K562 (cell line): ENCODE measurements around the gene ZFPM1. TPM values are rescaled to one million over a fixed set of nuclear protein-coding genes. Genes with fewer than 3 reads are reported as not detected.

Experiments used
- ATAC-seq: fragments of 200-7000 bp; cut with Tn5 transposase; 3 replicates; pipeline ENCODE4 v1.9.1; 2020; ENCODE audit warnings: moderate library complexity
- BruUV-seq: library from RNA; stranded (reverse); fragments of 400-500 nt; replicated peaks from 2 replicates; lab custom pipeline; 2021; lab: Mats Ljungman, UMichigan
- CTCF ChIA-PET: fragments of 300-600 bp; formaldehyde crosslinking; extraction: SDS; loops from one replicate; lab custom pipeline; 2021; ENCODE audit warnings: low intra/inter-chr PET ratio; lab: Yijun Ruan, JAX
- POLR2A ChIA-PET: fragments of 300-600, 350-650 bp; sonication (Branson Sonifier 250); formaldehyde crosslinking; extraction: SDS; loops from one replicate; lab custom pipeline; 2021; ENCODE audit warnings: antibody characterized with exemption, inconsistent platforms; lab: Yijun Ruan, JAX
- DNase-seq, 4 experiments: peaks; one replicate each; pipeline versions ENCODE4 v3.0.0 to v3.0.0-alpha.2; 2011 to 2018; ENCODE audit warnings: low spot score in 3 of 4, mixed read lengths in 3 of 4; ENCODE audit errors: extremely low read depth in 1 of 4
- FAIRE-seq: peaks from 2 replicates; lab custom pipeline; 2011; peaks lifted over from hg19 to GRCh38; lab: Jason Lieb, UNC
- H2AFZ ChIP-seq: 2 replicates; pipeline ENCODE4 v1.6.0; 2011; ENCODE audit warnings: low read depth, low read length, control low read depth, inconsistent platforms
- H3K27ac ChIP-seq: fragments of 200-600 bp; 3 replicates; pipeline ENCODE4 v1.8.0; 2011; ENCODE audit warnings: low read depth, mild to moderate bottlenecking, control low read depth, inconsistent platforms, low read length, moderate library complexity, mixed read lengths; ENCODE audit errors: extremely low read depth
- H3K27me3 ChIP-seq, 2 experiments: fragments of 300-600 bp in 1 of 2; 2 replicates in 1 of 2; 3 replicates in 1 of 2; pipeline versions ENCODE4 v1.6.0 to v1.8.0; 2011; ENCODE audit warnings: inconsistent platforms in 2 of 2, low read length in 2 of 2, mild to moderate bottlenecking in 1 of 2, mixed read lengths in 1 of 2, moderate library complexity in 1 of 2; ENCODE audit not compliant: control insufficient read depth in 2 of 2, insufficient read depth in 2 of 2
- H3K36me3 ChIP-seq: fragments of 300-600 bp; 3 replicates; pipeline ENCODE4 v1.8.0; 2011; ENCODE audit warnings: mild to moderate bottlenecking, low read length, inconsistent platforms; ENCODE audit not compliant: control insufficient read depth, insufficient read depth
- H3K4me1 ChIP-seq, 2 experiments: fragments of 200-600 bp in 1 of 2; replicated peaks in 1 of 2; 2 replicates in 1 of 2; 3 replicates in 1 of 2; pipeline versions ENCODE4 v1.5.1 to v1.8.0; 2011; ENCODE audit warnings: inconsistent platforms in 2 of 2, low read length in 2 of 2, mild to moderate bottlenecking in 1 of 2, mixed read lengths in 1 of 2, moderate library complexity in 1 of 2; ENCODE audit not compliant: control insufficient read depth in 2 of 2, insufficient read depth in 2 of 2
- H3K4me2 ChIP-seq: 2 replicates; pipeline ENCODE4 v1.6.1; 2011; ENCODE audit warnings: low read length, control low read depth, inconsistent platforms, mixed read lengths; ENCODE audit not compliant: insufficient read depth
- H3K4me3 ChIP-seq: fragments of 200-600 bp; sonication (generic), shearing (Covaris generic); 2 replicates; pipeline ENCODE4 v1.5.1; 2016; ENCODE audit warnings: control low read depth, inconsistent platforms
- H3K79me2 ChIP-seq: fragments of 200-600 bp; 3 replicates; pipeline ENCODE4 v1.8.0; 2011; ENCODE audit warnings: low read length, inconsistent platforms; ENCODE audit not compliant: control insufficient read depth, insufficient read depth
- H3K9ac ChIP-seq, 2 experiments: 2 replicates each; pipeline versions ENCODE4 v1.6.0 to v1.6.1; 2011; ENCODE audit warnings: low read depth in 2 of 2, low read length in 2 of 2, control low read depth in 1 of 2, inconsistent platforms in 1 of 2, mild to moderate bottlenecking in 1 of 2, mixed read lengths in 1 of 2; ENCODE audit not compliant: insufficient read depth in 1 of 2
- H3K9me1 ChIP-seq: one replicate; pipeline ENCODE4 v1.6.0; 2011; ENCODE audit warnings: inconsistent platforms, mild to moderate bottlenecking, low read length, moderate library complexity; ENCODE audit not compliant: control insufficient read depth, insufficient read depth
- H3K9me3 ChIP-seq: replicated peaks from 2 replicates; pipeline ENCODE4 v1.5.1; 2011; ENCODE audit warnings: low read depth, low read length, inconsistent platforms; ENCODE audit not compliant: control insufficient read depth, insufficient read depth
- H4K20me1 ChIP-seq: replicated peaks from 2 replicates; pipeline ENCODE4 v1.6.1; 2011; ENCODE audit warnings: low read length, inconsistent platforms, mixed read lengths; ENCODE audit not compliant: control insufficient read depth, insufficient read depth
- ADNP ChIP-seq: fragments of 200-800 bp; sonication (Bioruptor generic); IDR thresholded peaks from 2 replicates; pipeline ENCODE4 v1.6.1; 2016; ENCODE audit warnings: missing genetic modification characterization, missing compliant biosample characterization
- ARHGAP35 ChIP-seq: fragments of 450-650 bp; IDR thresholded peaks from 2 replicates; pipeline ENCODE4 v1.6.1; 2018; ENCODE audit not compliant: partially characterized antibody
- CSDE1 ChIP-seq, 2 experiments: fragments of 450-650 bp; IDR thresholded peaks; 2 replicates each; pipeline ENCODE4 v1.6.1; 2016; ENCODE audit warnings: mild to moderate bottlenecking in 1 of 2
- DACH1 ChIP-seq: fragments of 450-650 bp; IDR thresholded peaks from 2 replicates; pipeline ENCODE4 v1.6.1; 2018; ENCODE audit not compliant: partially characterized antibody
- ELF4 ChIP-seq: fragments of 450-650 bp; formaldehyde crosslinking; IDR thresholded peaks from 2 replicates; pipeline ENCODE4 v1.4.0; 2022; ENCODE audit warnings: missing genetic modification characterization
- HDAC1 ChIP-seq, 2 experiments: fragments of 450-650 bp; IDR thresholded peaks; 2 replicates each; pipeline ENCODE4 v1.6.1; 2016 to 2017; ENCODE audit warnings: inconsistent platforms in 1 of 2, mild to moderate bottlenecking in 1 of 2, moderate library complexity in 1 of 2
- PCBP2 ChIP-seq: fragments of 200-400 bp; formaldehyde crosslinking; IDR thresholded peaks from 2 replicates; pipeline ENCODE4 v1.6.1; 2018; ENCODE audit warnings: low read length, low read depth, mild to moderate bottlenecking, moderate library complexity; ENCODE audit not compliant: poor library complexity, severe bottlenecking
- PHB2 ChIP-seq: fragments of 450-650 bp; IDR thresholded peaks from 2 replicates; pipeline ENCODE4 v1.6.1; 2017; ENCODE audit warnings: low read depth
- POLR2B ChIP-seq: fragments of 450-650 bp; IDR thresholded peaks from 2 replicates; pipeline ENCODE4 v1.6.1; 2018; ENCODE audit warnings: low read depth; ENCODE audit not compliant: partially characterized antibody
- POLR3G ChIP-seq: IDR thresholded peaks from 2 replicates; pipeline ENCODE4 v1.6.1; 2011; ENCODE audit not compliant: insufficient read length, insufficient replicate concordance; ENCODE audit errors: extremely low read depth
- RBM25 ChIP-seq: fragments of 200-400 bp; formaldehyde crosslinking; IDR thresholded peaks from 2 replicates; pipeline ENCODE4 v1.6.1; 2018; ENCODE audit warnings: low read length, low read depth, moderate library complexity; ENCODE audit not compliant: severe bottlenecking
- RUNX1 ChIP-seq: sonication (generic); IDR thresholded peaks from 2 replicates; pipeline ENCODE4 v1.6.1; 2016; ENCODE audit warnings: antibody characterized with exemption, low read depth
- SRF ChIP-seq, 2 experiments: fragments of 250-450, 450-650 bp in 1 of 2; sonication (Bioruptor Pico) in 1 of 2; sonication (generic) in 1 of 2; formaldehyde crosslinking; IDR thresholded peaks; 2 replicates each; pipeline versions ENCODE4 v1.5.0 to v1.5.1; 2020 to 2022; ENCODE audit warnings: mild to moderate bottlenecking in 1 of 2, missing genetic modification reagents in 1 of 2
- ZBTB8A ChIP-seq: fragments of 450-650 bp; IDR thresholded peaks from 2 replicates; pipeline ENCODE4 v1.6.1; 2018; ENCODE audit warnings: mild to moderate bottlenecking, moderate library complexity; ENCODE audit not compliant: partially characterized antibody
- ZNF696 ChIP-seq: fragments of 250-450 bp; sonication (Bioruptor Pico); conservative IDR thresholded peaks from 2 replicates; pipeline ENCODE4 v1.4.0; 2020; ENCODE audit warnings: mild to moderate bottlenecking, moderate library complexity
- ZNF707 ChIP-seq: fragments of 250-450 bp; sonication (Bioruptor Pico); conservative IDR thresholded peaks from 2 replicates; pipeline ENCODE4 v1.8.0; 2022; ENCODE audit warnings: inconsistent platforms, mild to moderate bottlenecking, moderate library complexity
- WGBS: fragments of 100-300 bp; shearing (Covaris generic); methylation state at CpG from one replicate; pipeline ENCODE4 v1.1.6; 2016; ENCODE audit warnings: low coverage, mixed read lengths; ENCODE audit not compliant: insufficient coverage; ENCODE audit errors: missing lambda C conversion rate; 5-methylcytosine and 5-hydroxymethylcytosine counted together
- in situ Hi-C: fragments of 300-500 bp; cut with MboI; formaldehyde crosslinking; loops from 4 replicates; pipeline ENCODE4 v1.15.0; 2018; ENCODE audit warnings: inconsistent platforms, mixed read lengths
- intact Hi-C: fragments of 100-400 bp; cut with micrococcal nuclease; formaldehyde crosslinking; loops from 2 replicates; pipeline ENCODE4 v1.14.2; 2022
- polyA plus RNA-seq, 8 experiments: library from polyadenylated mRNA; depleted of rRNA in 4 of 8; stranded (reverse) in 5 of 8; unstranded in 3 of 8; fragments of >200 nt; fragmentation: Nextera tagmentation in 2 of 8; fragmentation: Illumina TruSeq in 1 of 8; extraction: Ambion mirVana in 2 of 8; extraction: Trizol in 1 of 8; gene quantifications; 2 replicates each; pipeline versions ENCODE4 v1.2.1 to v1.2.3, GENCODE V29; 2011 to 2014; ENCODE audit warnings: inconsistent platforms in 1 of 8, missing spikeins in 1 of 8
- total RNA-seq, 7 experiments: library from RNA; depleted of rRNA in 6 of 7; stranded (reverse); fragments of >200 nt in 6 of 7; fragmentation: Illumina TruSeq in 2 of 7; extraction: Trizol in 2 of 7; gene quantifications; 2 replicates each; pipeline versions ENCODE4 v1.2.1 to v1.2.3, GENCODE V29; 2011 to 2021; ENCODE audit warnings: low replicate concordance in 1 of 7
- TF ChIP-seq, protein P1 (sequence below), 2 experiments: IDR thresholded peaks; 2 replicates each; pipeline ENCODE4 v1.6.1; 2011; ENCODE audit warnings: borderline replicate concordance in 1 of 2, control low read depth in 1 of 2, low read depth in 1 of 2, low read length in 1 of 2, mild to moderate bottlenecking in 1 of 2, mixed read lengths in 1 of 2, moderate library complexity in 1 of 2; ENCODE audit not compliant: insufficient read depth in 1 of 2, insufficient read length in 1 of 2, poor library complexity in 1 of 2, severe bottlenecking in 1 of 2; ENCODE audit errors: extremely low read depth in 1 of 2

Gene ZFPM1
- total and polyA plus RNA-seq, 9 of the 15 experiments (the other 6 are each of a cell fraction or from before 2014, with no cell fraction given), result 0.03 to 35.9 (median 1.4) TPM

DNA sequence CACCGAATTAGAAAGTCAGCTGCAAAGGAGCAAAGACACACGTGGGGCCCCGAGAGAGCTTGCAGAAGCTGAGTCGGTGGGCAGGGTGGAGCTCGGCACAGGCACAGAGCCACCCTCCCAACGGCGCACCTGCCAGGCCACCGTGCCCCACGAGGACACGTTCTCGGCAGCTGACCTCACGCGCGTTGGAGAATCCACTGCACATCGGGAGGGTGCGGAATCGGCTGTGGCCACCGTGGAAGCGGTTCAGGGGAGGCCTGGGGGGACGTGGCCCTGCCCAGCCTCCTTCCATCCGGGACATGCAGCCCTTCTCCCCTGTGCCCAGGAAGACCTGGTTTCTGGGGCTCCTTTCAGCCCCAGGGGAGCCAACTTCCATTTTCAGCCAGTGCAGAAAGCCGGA, 20.9 kb upstream of the ZFPM1 start:
- FAIRE-seq (no peak), ATAC-seq (no peak), DNase-seq (no peak)
- Histone ChIP-seq H3K36me3 (no peaks in the 10 kb centered on the region), H3K27ac (no peak overlapping the region), H3K9ac (no peak overlapping the region), H2AFZ (no peak overlapping the region), H3K27me3 (peaks cover 43 to 70% of the 10 kb centered on the region in 2 experiments), H3K9me3 (no peaks in the 10 kb centered on the region), H3K4me1 (peaks cover 0 to 82% of the 10 kb centered on the region in 2 experiments; a peak in 2 of 5 replicates), H3K9me1 (no peaks in the 10 kb centered on the region), H3K4me2 (no peak overlapping the region), H4K20me1 (peaks cover 11% of the 10 kb centered on the region), H3K4me3 (no peak overlapping the region), H3K79me2 (no peaks in the 10 kb centered on the region)
- in situ Hi-C loops, result no loop called here
- intact Hi-C loops, result no loop called here
- no TSS peak for BruUV-seq
- POLR2A ChIA-PET, result interaction anchor here (0.6 kb wide), 1 partner anchor 1465 kb away, joined by 4 read pairs; no protein-coding TSS in a partner anchor
- TF ChIP-seq RBM25 (no peak), ZBTB8A (no peak), ELF4 (CRISPR knock-in tag) (no peak), PCBP2 (no peak), RUNX1 (no peak), ADNP (no peak), ZNF696 (CRISPR knock-in tag) (no peak), POLR3G (no peak), ZNF707 (CRISPR knock-in tag) (no peak), ARHGAP35 (no peak), PHB2 (no peak), SRF (CRISPR knock-in tag; IDR thresholded peaks at IDR 0.05) (no peak), HDAC1 (IDR thresholded peaks at IDR 0.05) (no peak), POLR2B (no peak), DACH1 (no peak), CSDE1 (IDR thresholded peaks at IDR 0.05) (no peak)
- TF ChIP-seq, protein P1, sequence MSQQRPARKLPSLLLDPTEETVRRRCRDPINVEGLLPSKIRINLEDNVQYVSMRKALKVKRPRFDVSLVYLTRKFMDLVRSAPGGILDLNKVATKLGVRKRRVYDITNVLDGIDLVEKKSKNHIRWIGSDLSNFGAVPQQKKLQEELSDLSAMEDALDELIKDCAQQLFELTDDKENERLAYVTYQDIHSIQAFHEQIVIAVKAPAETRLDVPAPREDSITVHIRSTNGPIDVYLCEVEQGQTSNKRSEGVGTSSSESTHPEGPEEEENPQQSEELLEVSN (IDR thresholded peaks at IDR 0.05; ENCODE audit: borderline replicate concordance in 1 of 2, extremely low read depth in 1 of 2, insufficient read depth in 1 of 2, insufficient read length in 1 of 2, low read depth in 1 of 2, low read length in 1 of 2, poor library complexity in 1 of 2, severe bottlenecking in 1 of 2), result no peak
- WGBS, result 27% methylated on average over 20 of the region's 22 CpGs
- CTCF ChIA-PET, result no interaction called here
